Mucosa of descending colon (tissue), 3 donors: Measurements from ENCODE around the gene TXNDC15. TPM values are rescaled to one million over a fixed set of nuclear protein-coding genes. Genes with fewer than 3 reads are reported as not detected.

ENCODE experiments used
- ATAC-seq: fragments of 200-7000 bp; cut with Tn5 transposase; one replicate; pipeline ENCODE4 v1.9.1; 2020; ENCODE audit warnings: mild to moderate bottlenecking, moderate library complexity
- DNase-seq, 3 donors: peaks; one replicate each; pipeline ENCODE4 v3.0.0-alpha.2; 2020
- H3K36me3 ChIP-seq: fragments of 200-600 bp; one replicate; pipeline ENCODE4 v1.8.0; 2021; ENCODE audit warnings: low read depth, mild to moderate bottlenecking
- H3K4me1 ChIP-seq: fragments of 200-600 bp; one replicate; pipeline ENCODE4 v1.8.0; 2021; ENCODE audit warnings: low read depth, mild to moderate bottlenecking
- H3K4me3 ChIP-seq: fragments of 200-600 bp; one replicate; pipeline ENCODE4 v1.8.0; 2021; ENCODE audit warnings: mild to moderate bottlenecking
- H3K9me3 ChIP-seq: fragments of 200-600 bp; one replicate; pipeline ENCODE4 v1.8.0; 2021; ENCODE audit warnings: mild to moderate bottlenecking
- CTCF ChIP-seq: fragments of 200-600 bp; IDR thresholded peaks from one replicate; pipeline ENCODE4 v1.8.0; 2022; ENCODE audit warnings: antibody characterized with exemption, mild to moderate bottlenecking
- intact Hi-C, 2 donors: fragments of 100-400 bp; cut with DNase I in 1 of 2; cut with micrococcal nuclease in 1 of 2; formaldehyde crosslinking; loops; one replicate each; pipeline versions ENCODE4 v1.11.0 to v1.11.1; 2022; cut with DNase I, micrococcal nuclease
- total RNA-seq, 3 donors: library from RNA; stranded (reverse); fragmentation: NEBNext Ultra II Directional in 2 of 3; extraction: Animal tissue kit (Norgen Biotek cat#: 25700) in 2 of 3; gene quantifications; one replicate each; pipeline versions ENCODE4 v1.2.1 to v1.2.4, GENCODE V29; 2021 to 2023
- donor health status: DM: no; HTN: no; CAD: no; lungs with moderate emphysema.
- donor health status: DM: no; HTN: no; CAD: no.
- donor health status: DM: no; HTN: yes; CAD: no.

Gene TXNDC15
- total RNA-seq, 3 donors from 2014 or later = 20.7 to 45.4 (median 32.8) TPM

- no peaks in the 10 kb centered on the region for H3K36me3 ChIP-seq
- ATAC-seq (no peak), DNase-seq (no peak)
- no peaks in the 10 kb centered on the region for H3K9me3 ChIP-seq
- H3K4me3 ChIP-seq = no peak overlapping the region
- TF ChIP-seq CTCF = no peak
- H3K4me1 ChIP-seq = no peaks in the 10 kb centered on the region
- intact Hi-C loops = no loop called here
Measured at GRCh38 chr5:134938030-134938429, 63.9 kb downstream of the TXNDC15 start.

GRCh38 chr5:134939500-134939899, 65.3 kb downstream of the TXNDC15 start:
- H3K4me1 ChIP-seq = no peaks in the 10 kb centered on the region
- intact Hi-C loops = no loop called here
- ATAC-seq (no peak), DNase-seq (no peak)
- H3K4me3 ChIP-seq = no peak overlapping the region
- no peak for TF ChIP-seq CTCF
- H3K36me3 ChIP-seq = no peaks in the 10 kb centered on the region
- no peaks in the 10 kb centered on the region for H3K9me3 ChIP-seq

GRCh38 chr5:134943547-134943946, 69.4 kb downstream of the TXNDC15 start:
- DNase-seq = no peak
- H3K4me1 ChIP-seq = no peaks in the 10 kb centered on the region
- H3K9me3 ChIP-seq = no peaks in the 10 kb centered on the region
- no peak for TF ChIP-seq CTCF
- H3K36me3 ChIP-seq = no peaks in the 10 kb centered on the region
- no peak for ATAC-seq
- H3K4me3 ChIP-seq = no peak overlapping the region
- intact Hi-C loops = no loop called here

- DNase-seq (no peak), ATAC-seq (no peak)
- Histone ChIP-seq H3K4me1 (no peaks in the 10 kb centered on the region), H3K36me3 (no peaks in the 10 kb centered on the region), H3K4me3 (no peak overlapping the region), H3K9me3 (no peaks in the 10 kb centered on the region)
- no peak for TF ChIP-seq CTCF
- intact Hi-C loops = no loop called here
Measured at GRCh38 chr5:134944630-134945029, 70.5 kb downstream of the TXNDC15 start.

- intact Hi-C loops = no loop called here
- Histone ChIP-seq H3K9me3 (no peaks in the 10 kb centered on the region), H3K4me1 (no peaks in the 10 kb centered on the region), H3K36me3 (no peaks in the 10 kb centered on the region), H3K4me3 (no peak overlapping the region)
- DNase-seq (no peak), ATAC-seq (no peak)
- no peak for TF ChIP-seq CTCF
Measured at GRCh38 chr5:134945041-134945440, 70.9 kb downstream of the TXNDC15 start.

- intact Hi-C loops = no loop called here
- ATAC-seq (no peak), DNase-seq (no peak)
- Histone ChIP-seq H3K9me3 (peaks cover 1% of the 10 kb centered on the region), H3K4me1 (no peaks in the 10 kb centered on the region), H3K4me3 (no peak overlapping the region), H3K36me3 (no peaks in the 10 kb centered on the region)
- no peak for TF ChIP-seq CTCF
Measured at GRCh38 chr5:134948911-134949310, 74.7 kb downstream of the TXNDC15 start.
